Nephron (organoid): ENCODE results near the gene DNA2.

Experiments used
- H3K27ac Mint-ChIP-seq, 3 experiments: 2 replicates each; pipeline ENCODE4 v1.8.0; 2020; ENCODE audit warnings: mixed read lengths in 3 of 3, mild to moderate bottlenecking in 2 of 3, moderate library complexity in 1 of 3
- H3K27me3 Mint-ChIP-seq: 2 replicates; pipeline ENCODE4 v1.8.0; 2021; ENCODE audit warnings: low read depth, mild to moderate bottlenecking, moderate library complexity, mixed read lengths
- H3K36me3 Mint-ChIP-seq: 2 replicates; pipeline ENCODE4 v1.8.0; 2020; ENCODE audit warnings: low read depth, mixed read lengths
- H3K4me1 Mint-ChIP-seq: 2 replicates; pipeline ENCODE4 v1.8.0; 2020; ENCODE audit warnings: mixed read lengths
- H3K4me3 Mint-ChIP-seq, 3 experiments: 2 replicates each; pipeline ENCODE4 v1.8.0; 2020; ENCODE audit warnings: mild to moderate bottlenecking in 3 of 3, mixed read lengths in 3 of 3, moderate library complexity in 2 of 3
- H3K9me3 Mint-ChIP-seq: 2 replicates; pipeline ENCODE4 v1.8.0; 2020; ENCODE audit warnings: mixed read lengths
- CTCF ChIP-seq, 3 experiments: fragments of 200-600 bp; sonication (generic); IDR thresholded peaks; one replicate each; pipeline ENCODE4 v1.5.0; 2021; ENCODE audit warnings: antibody characterized with exemption in 3 of 3; ENCODE audit not compliant: unreplicated experiment in 3 of 3

Gene DNA2

DNA sequence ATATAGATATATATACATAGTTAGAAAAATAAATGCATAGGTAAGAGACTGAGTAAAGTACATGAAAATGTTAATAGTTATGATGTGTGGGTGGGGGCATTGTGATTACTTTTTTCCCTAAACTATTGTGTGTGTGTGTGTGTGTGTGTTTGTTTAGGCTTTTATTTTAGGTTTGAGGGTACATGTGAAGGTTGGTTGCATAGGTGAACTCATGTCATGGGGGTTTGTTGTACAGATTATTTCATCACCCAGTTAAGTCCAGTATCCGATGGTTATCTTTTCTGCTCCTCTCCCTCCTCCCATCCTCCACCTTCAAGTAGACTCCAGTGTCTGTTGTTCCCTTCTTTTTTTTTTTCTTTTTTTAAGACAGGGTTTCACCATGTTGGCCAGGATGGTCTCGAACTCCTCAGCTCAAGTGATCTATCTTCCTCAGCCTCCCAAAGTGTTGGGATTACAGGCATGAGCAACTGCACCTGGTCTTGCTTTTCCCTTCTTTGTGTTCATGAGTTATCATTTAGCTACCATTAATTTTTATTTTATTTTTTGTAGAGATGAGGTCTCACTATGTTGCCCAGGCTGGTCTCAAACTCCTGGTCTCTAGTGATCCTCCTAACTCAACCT lies 62.8 kb downstream of the DNA2 start:
- no peak for TF ChIP-seq CTCF (IDR thresholded peaks at IDR 0.05; ENCODE audit: unreplicated experiment in 3 of 3)
- peaks cover 5% of the 10 kb centered on the region for H3K36me3 Mint-ChIP-seq
- peak overlapping the region; percentile 42 to 57 (median 46) for H3K4me3 Mint-ChIP-seq
- H3K9me3 Mint-ChIP-seq: no peaks in the 10 kb centered on the region
- peaks cover 18% of the 10 kb centered on the region for H3K4me1 Mint-ChIP-seq
- no peaks in the 10 kb centered on the region for H3K27me3 Mint-ChIP-seq
- peak overlapping the region; percentile 12 to 66 (median 60) for H3K27ac Mint-ChIP-seq

DNA sequence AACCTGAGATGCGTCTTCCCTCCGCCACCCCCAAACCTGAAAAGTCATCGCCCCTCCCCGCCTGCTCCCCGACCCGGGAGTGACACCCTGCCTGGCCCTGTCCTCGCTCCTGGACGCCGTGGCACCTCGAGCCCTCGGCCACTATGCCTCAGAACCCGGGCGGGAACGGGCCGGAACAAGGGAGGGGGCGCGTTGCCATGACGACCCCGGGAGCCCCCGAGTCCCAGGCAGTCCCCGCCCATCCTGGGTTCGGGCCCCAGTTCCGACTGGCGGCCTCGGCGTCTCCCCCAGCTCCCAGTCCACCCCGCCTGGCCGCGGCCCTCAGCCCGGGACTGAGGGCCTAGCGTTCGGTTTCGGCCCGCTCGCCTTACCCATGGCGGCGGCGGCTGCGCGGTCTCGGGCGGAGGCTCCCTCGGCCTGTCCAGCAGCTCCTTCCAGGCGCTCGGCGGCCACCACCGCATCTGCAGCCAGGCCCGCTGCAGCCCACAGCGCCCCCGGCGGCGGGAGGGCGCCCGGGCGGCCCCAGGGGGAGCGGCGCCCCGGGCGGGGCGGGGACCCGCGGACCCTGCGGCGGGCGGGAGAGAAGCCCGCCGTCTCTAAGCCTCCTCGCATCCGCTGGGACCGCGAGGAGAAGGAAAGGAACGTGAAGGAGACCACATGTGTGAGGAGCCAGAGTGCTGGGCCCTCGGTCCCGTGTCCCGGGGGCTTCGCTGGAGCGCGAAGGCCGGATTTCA lies 64.8 kb downstream of the DNA2 start, which contains the start of gene RUFY2:
Gene RUFY2 (minus strand): TSS at position 463 of the 734 bp plus-strand sequence. CDS start 88 bp downstream, at position 375.
- Mint-ChIP-seq H3K27ac (peak within 1 kb of the TSS; percentile 90 to 99 (median 97)), H3K4me3 (peak within 1 kb of the TSS; percentile 92 to 95 (median 93)), H3K36me3 (no peaks in the 10 kb centered on the region), H3K4me1 (peaks cover 18% of the 10 kb centered on the region), H3K9me3 (no peaks in the 10 kb centered on the region), H3K27me3 (no peaks in the 10 kb centered on the region)
- peak; percentile 59 to 78 (median 61) for TF ChIP-seq CTCF (IDR thresholded peaks at IDR 0.05; ENCODE audit: unreplicated experiment in 3 of 3)

DNA sequence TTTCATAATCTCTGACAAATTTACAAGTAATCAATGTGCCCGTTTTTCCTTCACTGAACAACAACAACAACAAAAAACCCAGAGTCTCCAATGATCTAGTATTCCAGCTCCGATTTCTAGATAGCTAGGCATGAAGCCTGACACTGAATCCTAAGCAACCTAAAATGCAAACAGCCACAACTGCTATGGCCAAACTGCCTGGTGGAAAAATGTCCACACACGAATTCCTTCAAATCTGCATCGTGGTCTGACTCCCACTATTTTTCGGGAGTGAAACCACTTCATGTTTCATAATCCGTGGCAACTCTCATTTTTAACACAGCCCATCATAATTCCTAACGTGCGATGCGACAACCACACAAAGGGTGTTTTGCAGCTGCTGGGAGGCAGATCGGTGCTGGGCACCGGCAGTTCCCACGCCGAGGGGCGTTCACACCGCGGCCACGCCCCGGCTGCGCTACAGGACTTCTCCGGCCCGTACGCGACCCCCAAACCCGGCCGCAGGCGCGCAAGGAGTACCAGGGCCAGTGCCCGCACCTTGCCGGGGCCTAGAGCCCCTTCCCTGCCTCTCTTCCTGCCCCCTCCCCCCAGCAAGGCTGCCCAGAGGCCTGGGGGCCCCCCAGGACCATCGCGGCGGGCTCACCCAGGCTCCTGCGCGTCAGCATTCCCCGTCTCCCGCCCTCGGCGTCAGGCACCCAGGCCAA lies 65.5 kb downstream of the DNA2 start:
- no peak for TF ChIP-seq CTCF (IDR thresholded peaks at IDR 0.05; ENCODE audit: unreplicated experiment in 3 of 3)
- Mint-ChIP-seq H3K36me3 (peaks cover 6% of the 10 kb centered on the region), H3K27me3 (no peaks in the 10 kb centered on the region), H3K4me3 (peak overlapping the region; percentile 92 to 95 (median 93)), H3K27ac (peak overlapping the region; percentile 90 to 98 (median 97)), H3K9me3 (no peaks in the 10 kb centered on the region), H3K4me1 (peaks cover 18% of the 10 kb centered on the region)

- H3K36me3 Mint-ChIP-seq: peaks cover 17% of the 10 kb centered on the region
- H3K4me3 Mint-ChIP-seq: no peak overlapping the region
- H3K9me3 Mint-ChIP-seq: no peaks in the 10 kb centered on the region
- H3K27me3 Mint-ChIP-seq: no peaks in the 10 kb centered on the region
- H3K27ac Mint-ChIP-seq: no peak overlapping the region
- no peak for TF ChIP-seq CTCF (IDR thresholded peaks at IDR 0.05; ENCODE audit: unreplicated experiment in 3 of 3)
- H3K4me1 Mint-ChIP-seq: peaks cover 18% of the 10 kb centered on the region
Observed at GRCh38 chr10:68403701-68404100, 68.1 kb downstream of the DNA2 start.

GRCh38 chr10:68402276-68402675 lies 69.5 kb downstream of the DNA2 start:
- H3K27me3 Mint-ChIP-seq: no peaks in the 10 kb centered on the region
- no peak for TF ChIP-seq CTCF (IDR thresholded peaks at IDR 0.05; ENCODE audit: unreplicated experiment in 3 of 3)
- H3K27ac Mint-ChIP-seq: no peak overlapping the region
- no peak overlapping the region for H3K4me3 Mint-ChIP-seq
- peaks cover 17% of the 10 kb centered on the region for H3K36me3 Mint-ChIP-seq
- H3K4me1 Mint-ChIP-seq: peaks cover 18% of the 10 kb centered on the region
- H3K9me3 Mint-ChIP-seq: no peaks in the 10 kb centered on the region
